Activated effector memory CD4-positive, alpha-beta T cell treated with Interleukin-2 at 50 U/mL for 16 hours (primary cell): ENCODE measurements around the gene MYO9B.

ENCODE experiments used
- DNase-seq: peaks from one replicate; pipeline ENCODE4 v3.0.0-alpha.2; 2020

MYO9B gene

GRCh38 chr19:17060802-17061201, 14.8 kb upstream of the MYO9B start:
- DNase-seq: no peak

GRCh38 chr19:17061205-17061604, 14.4 kb upstream of the MYO9B start:
- DNase-seq: no peak

- no peak for DNase-seq
These were observed 13.9 kb upstream of the MYO9B start for GRCh38 chr19:17061691-17062090.

- no peak for DNase-seq
These were observed 12.1 kb upstream of the MYO9B start for GRCh38 chr19:17063428-17063827.

- no peak for DNase-seq
These were observed 6.4 kb upstream of the MYO9B start for GRCh38 chr19:17069193-17069592.

- no peak for DNase-seq
These were observed 5.2 kb upstream of the MYO9B start for GRCh38 chr19:17070421-17070820.

GRCh38 chr19:17070912-17071311, 4.7 kb upstream of the MYO9B start:
- no peak for DNase-seq

- no peak for DNase-seq
These were observed 1.5 kb upstream of the MYO9B start for GRCh38 chr19:17073869-17074633.

GRCh38 chr19:17074634-17075034, 943 bp upstream of the MYO9B start:
- no peak for DNase-seq

GRCh38 chr19:17075864-17076542, 426 bp downstream of the MYO9B start:
- peak; percentile 51 for DNase-seq

- DNase-seq: peak; percentile 13
These were observed 990 bp downstream of the MYO9B start for GRCh38 chr19:17076543-17076991.

GRCh38 chr19:17077447-17078028, 2.0 kb downstream of the MYO9B start:
- no peak for DNase-seq

GRCh38 chr19:17078036-17078919, 2.7 kb downstream of the MYO9B start:
- DNase-seq: no peak

GRCh38 chr19:17078920-17079709, 3.5 kb downstream of the MYO9B start:
- DNase-seq: no peak

GRCh38 chr19:17079710-17080439, 4.3 kb downstream of the MYO9B start:
- peak; percentile 62 for DNase-seq

- no peak for DNase-seq
These were observed 4.8 kb downstream of the MYO9B start for GRCh38 chr19:17080440-17080801.

GRCh38 chr19:17081672-17082630, 6.4 kb downstream of the MYO9B start:
- DNase-seq: no peak

- DNase-seq: no peak
These were observed 10.5 kb downstream of the MYO9B start for GRCh38 chr19:17086120-17086519.

- no peak for DNase-seq
These were observed 11.3 kb downstream of the MYO9B start for GRCh38 chr19:17086834-17087233.

- DNase-seq: no peak
These were observed 13.0 kb downstream of the MYO9B start for GRCh38 chr19:17088552-17088951.
